HepG2 (cell line): ENCODE measurements around the gene MPV17L2. TPM values are rescaled to one million over a fixed set of nuclear protein-coding genes. Genes with fewer than 3 reads are reported as not detected.

Experiments used
- HNRNPL ChIP-seq: fragments of 200-400 bp; formaldehyde crosslinking; IDR thresholded peaks from 2 replicates; pipeline ENCODE4 v1.6.1; 2017; ENCODE audit warnings: mild to moderate bottlenecking, low read depth, low read length
- PRPF4 ChIP-seq: fragments of 200-400 bp; formaldehyde crosslinking; IDR thresholded peaks from 2 replicates; pipeline ENCODE4 v1.6.1; 2016; ENCODE audit warnings: low read length, low read depth; ENCODE audit not compliant: poor library complexity, severe bottlenecking
- ZNF292 ChIP-seq: sonication (generic); formaldehyde crosslinking; IDR thresholded peaks from 2 replicates; pipeline ENCODE4 v1.8.1; 2022; ENCODE audit warnings: mild to moderate bottlenecking, low read depth, missing genetic modification reagents, borderline replicate concordance
- ZNF572 ChIP-seq: sonication (generic); formaldehyde crosslinking; IDR thresholded peaks from 2 replicates; pipeline ENCODE4 v1.5.1; 2020; ENCODE audit warnings: mild to moderate bottlenecking, missing genetic modification reagents
- ZNF790 ChIP-seq: sonication (generic); formaldehyde crosslinking; IDR thresholded peaks from 2 replicates; pipeline ENCODE4 v1.8.0; 2022; ENCODE audit warnings: missing genetic modification reagents, mild to moderate bottlenecking, borderline replicate concordance
- polyA plus RNA-seq, 8 experiments: library from polyadenylated mRNA; depleted of rRNA in 3 of 8; stranded (reverse) in 7 of 8; unstranded in 1 of 8; fragments of >200 nt; fragmentation: Illumina TruSeq in 4 of 8; extraction: Trizol in 4 of 8; gene quantifications; 2 replicates each; pipeline versions ENCODE4 v1.2.1 to v1.2.3, GENCODE V29; 2011 to 2016; ENCODE audit warnings: low read depth in 4 of 8, missing spikeins in 1 of 8, mixed read lengths in 1 of 8; ENCODE audit not compliant: insufficient read depth in 1 of 8
- total RNA-seq, 5 experiments: library from RNA; depleted of rRNA; stranded (reverse); fragments of >200 nt; fragmentation: Illumina TruSeq; extraction: Trizol; gene quantifications; 2 replicates each; pipeline ENCODE4 v1.2.3, GENCODE V29; 2016; ENCODE audit warnings: low read depth in 1 of 5
- TF ChIP-seq, protein P1 (sequence below): sonication (generic); formaldehyde crosslinking; IDR thresholded peaks from 2 replicates; pipeline ENCODE4 v1.9.0; 2021; ENCODE audit warnings: missing genetic modification reagents, borderline replicate concordance
- TF ChIP-seq, protein P2 (sequence below): sonication (generic); formaldehyde crosslinking; conservative IDR thresholded peaks from 2 replicates; pipeline ENCODE4 v1.8.0; 2022; ENCODE audit warnings: low read depth, missing genetic modification reagents
- TF ChIP-seq, protein P3 (sequence below): sonication (generic); formaldehyde crosslinking; IDR thresholded peaks from 2 replicates; pipeline ENCODE4 v1.4.0; 2020; ENCODE audit warnings: missing genetic modification reagents, borderline replicate concordance
- TF ChIP-seq, protein P4 (sequence below): IDR thresholded peaks from 2 replicates; pipeline ENCODE4 v1.6.1; 2016; ENCODE audit warnings: missing genetic modification reagents, missing compliant biosample characterization
- TF ChIP-seq, protein P5 (sequence below): sonication (generic); formaldehyde crosslinking; IDR thresholded peaks from 2 replicates; pipeline ENCODE4 v1.9.0; 2021; ENCODE audit warnings: missing genetic modification reagents, borderline replicate concordance
- TF ChIP-seq, protein P6 (sequence below): sonication (generic); formaldehyde crosslinking; conservative IDR thresholded peaks from 2 replicates; pipeline ENCODE4 v1.8.0; 2022; ENCODE audit warnings: mild to moderate bottlenecking, moderate library complexity, missing genetic modification reagents
- TF ChIP-seq, protein P7 (sequence below): sonication (generic); formaldehyde crosslinking; IDR thresholded peaks from 2 replicates; pipeline ENCODE4 v1.5.1; 2020; ENCODE audit warnings: missing genetic modification reagents, mild to moderate bottlenecking, borderline replicate concordance
- TF ChIP-seq, protein P8 (sequence below): sonication (generic); formaldehyde crosslinking; IDR thresholded peaks from 2 replicates; pipeline ENCODE4 v1.8.1; 2023; ENCODE audit warnings: mild to moderate bottlenecking, missing genetic modification reagents, borderline replicate concordance

Gene MPV17L2
- total and polyA plus RNA-seq, 2 of the 13 experiments (the other 11 are each of a cell fraction or from before 2014, with no cell fraction given) = 13.6 to 16.7 TPM

DNA sequence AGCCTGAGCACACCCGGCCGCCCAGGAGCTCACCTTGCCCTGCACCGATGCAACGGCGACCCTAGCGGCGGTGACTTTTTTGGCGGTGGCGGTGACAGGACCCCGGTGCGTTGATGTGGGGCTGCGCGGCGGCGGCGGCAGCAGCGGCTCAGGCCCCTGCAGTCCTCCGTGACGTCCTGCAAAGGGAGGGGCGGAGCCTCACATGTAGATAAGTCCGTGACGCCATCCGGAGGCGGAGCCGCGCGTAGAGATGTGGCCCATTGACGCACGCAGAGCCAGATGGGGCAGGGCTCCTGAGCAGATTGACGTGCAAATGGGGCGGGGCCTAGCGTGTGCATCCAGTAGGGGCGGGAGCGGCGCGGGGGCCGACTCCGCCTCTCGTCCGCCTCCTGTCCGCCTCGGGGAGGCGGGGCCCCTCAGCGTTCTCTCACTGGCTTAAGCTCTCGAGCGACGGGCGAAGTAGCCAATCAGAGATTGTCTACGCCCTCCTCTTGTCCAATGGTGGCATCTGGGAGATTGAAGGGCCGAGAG is 10.9 kb downstream of the MPV17L2 start, which contains the start of gene RAB3A (continued):
- TF ChIP-seq, protein P1, sequence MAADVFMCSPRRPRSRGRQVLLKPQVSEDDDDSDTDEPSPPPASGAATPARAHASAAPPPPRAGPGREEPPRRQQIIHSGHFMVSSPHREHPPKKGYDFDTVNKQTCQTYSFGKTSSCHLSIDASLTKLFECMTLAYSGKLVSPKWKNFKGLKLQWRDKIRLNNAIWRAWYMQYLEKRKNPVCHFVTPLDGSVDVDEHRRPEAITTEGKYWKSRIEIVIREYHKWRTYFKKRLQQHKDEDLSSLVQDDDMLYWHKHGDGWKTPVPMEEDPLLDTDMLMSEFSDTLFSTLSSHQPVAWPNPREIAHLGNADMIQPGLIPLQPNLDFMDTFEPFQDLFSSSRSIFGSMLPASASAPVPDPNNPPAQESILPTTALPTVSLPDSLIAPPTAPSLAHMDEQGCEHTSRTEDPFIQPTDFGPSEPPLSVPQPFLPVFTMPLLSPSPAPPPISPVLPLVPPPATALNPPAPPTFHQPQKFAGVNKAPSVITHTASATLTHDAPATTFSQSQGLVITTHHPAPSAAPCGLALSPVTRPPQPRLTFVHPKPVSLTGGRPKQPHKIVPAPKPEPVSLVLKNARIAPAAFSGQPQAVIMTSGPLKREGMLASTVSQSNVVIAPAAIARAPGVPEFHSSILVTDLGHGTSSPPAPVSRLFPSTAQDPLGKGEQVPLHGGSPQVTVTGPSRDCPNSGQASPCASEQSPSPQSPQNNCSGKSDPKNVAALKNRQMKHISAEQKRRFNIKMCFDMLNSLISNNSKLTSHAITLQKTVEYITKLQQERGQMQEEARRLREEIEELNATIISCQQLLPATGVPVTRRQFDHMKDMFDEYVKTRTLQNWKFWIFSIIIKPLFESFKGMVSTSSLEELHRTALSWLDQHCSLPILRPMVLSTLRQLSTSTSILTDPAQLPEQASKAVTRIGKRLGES = no peak
- TF ChIP-seq ZNF790 (CRISPR knock-in tag) = no peak
- TF ChIP-seq, protein P2, sequence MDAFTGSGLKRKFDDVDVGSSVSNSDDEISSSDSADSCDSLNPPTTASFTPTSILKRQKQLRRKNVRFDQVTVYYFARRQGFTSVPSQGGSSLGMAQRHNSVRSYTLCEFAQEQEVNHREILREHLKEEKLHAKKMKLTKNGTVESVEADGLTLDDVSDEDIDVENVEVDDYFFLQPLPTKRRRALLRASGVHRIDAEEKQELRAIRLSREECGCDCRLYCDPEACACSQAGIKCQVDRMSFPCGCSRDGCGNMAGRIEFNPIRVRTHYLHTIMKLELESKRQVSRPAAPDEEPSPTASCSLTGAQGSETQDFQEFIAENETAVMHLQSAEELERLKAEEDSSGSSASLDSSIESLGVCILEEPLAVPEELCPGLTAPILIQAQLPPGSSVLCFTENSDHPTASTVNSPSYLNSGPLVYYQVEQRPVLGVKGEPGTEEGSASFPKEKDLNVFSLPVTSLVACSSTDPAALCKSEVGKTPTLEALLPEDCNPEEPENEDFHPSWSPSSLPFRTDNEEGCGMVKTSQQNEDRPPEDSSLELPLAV (CRISPR knock-in tag) = no peak
- TF ChIP-seq, protein P3, sequence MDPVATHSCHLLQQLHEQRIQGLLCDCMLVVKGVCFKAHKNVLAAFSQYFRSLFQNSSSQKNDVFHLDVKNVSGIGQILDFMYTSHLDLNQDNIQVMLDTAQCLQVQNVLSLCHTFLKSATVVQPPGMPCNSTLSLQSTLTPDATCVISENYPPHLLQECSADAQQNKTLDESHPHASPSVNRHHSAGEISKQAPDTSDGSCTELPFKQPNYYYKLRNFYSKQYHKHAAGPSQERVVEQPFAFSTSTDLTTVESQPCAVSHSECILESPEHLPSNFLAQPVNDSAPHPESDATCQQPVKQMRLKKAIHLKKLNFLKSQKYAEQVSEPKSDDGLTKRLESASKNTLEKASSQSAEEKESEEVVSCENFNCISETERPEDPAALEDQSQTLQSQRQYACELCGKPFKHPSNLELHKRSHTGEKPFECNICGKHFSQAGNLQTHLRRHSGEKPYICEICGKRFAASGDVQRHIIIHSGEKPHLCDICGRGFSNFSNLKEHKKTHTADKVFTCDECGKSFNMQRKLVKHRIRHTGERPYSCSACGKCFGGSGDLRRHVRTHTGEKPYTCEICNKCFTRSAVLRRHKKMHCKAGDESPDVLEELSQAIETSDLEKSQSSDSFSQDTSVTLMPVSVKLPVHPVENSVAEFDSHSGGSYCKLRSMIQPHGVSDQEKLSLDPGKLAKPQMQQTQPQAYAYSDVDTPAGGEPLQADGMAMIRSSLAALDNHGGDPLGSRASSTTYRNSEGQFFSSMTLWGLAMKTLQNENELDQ (CRISPR knock-in tag) = no peak
- no peak for TF ChIP-seq ZNF572 (CRISPR knock-in tag)
- TF ChIP-seq, protein P4, sequence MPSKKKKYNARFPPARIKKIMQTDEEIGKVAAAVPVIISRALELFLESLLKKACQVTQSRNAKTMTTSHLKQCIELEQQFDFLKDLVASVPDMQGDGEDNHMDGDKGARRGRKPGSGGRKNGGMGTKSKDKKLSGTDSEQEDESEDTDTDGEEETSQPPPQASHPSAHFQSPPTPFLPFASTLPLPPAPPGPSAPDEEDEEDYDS = peak; percentile 97
- TF ChIP-seq, protein P5, sequence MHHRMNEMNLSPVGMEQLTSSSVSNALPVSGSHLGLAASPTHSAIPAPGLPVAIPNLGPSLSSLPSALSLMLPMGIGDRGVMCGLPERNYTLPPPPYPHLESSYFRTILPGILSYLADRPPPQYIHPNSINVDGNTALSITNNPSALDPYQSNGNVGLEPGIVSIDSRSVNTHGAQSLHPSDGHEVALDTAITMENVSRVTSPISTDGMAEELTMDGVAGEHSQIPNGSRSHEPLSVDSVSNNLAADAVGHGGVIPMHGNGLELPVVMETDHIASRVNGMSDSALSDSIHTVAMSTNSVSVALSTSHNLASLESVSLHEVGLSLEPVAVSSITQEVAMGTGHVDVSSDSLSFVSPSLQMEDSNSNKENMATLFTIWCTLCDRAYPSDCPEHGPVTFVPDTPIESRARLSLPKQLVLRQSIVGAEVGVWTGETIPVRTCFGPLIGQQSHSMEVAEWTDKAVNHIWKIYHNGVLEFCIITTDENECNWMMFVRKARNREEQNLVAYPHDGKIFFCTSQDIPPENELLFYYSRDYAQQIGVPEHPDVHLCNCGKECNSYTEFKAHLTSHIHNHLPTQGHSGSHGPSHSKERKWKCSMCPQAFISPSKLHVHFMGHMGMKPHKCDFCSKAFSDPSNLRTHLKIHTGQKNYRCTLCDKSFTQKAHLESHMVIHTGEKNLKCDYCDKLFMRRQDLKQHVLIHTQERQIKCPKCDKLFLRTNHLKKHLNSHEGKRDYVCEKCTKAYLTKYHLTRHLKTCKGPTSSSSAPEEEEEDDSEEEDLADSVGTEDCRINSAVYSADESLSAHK (CRISPR knock-in tag) = no peak
- TF ChIP-seq, protein P6, sequence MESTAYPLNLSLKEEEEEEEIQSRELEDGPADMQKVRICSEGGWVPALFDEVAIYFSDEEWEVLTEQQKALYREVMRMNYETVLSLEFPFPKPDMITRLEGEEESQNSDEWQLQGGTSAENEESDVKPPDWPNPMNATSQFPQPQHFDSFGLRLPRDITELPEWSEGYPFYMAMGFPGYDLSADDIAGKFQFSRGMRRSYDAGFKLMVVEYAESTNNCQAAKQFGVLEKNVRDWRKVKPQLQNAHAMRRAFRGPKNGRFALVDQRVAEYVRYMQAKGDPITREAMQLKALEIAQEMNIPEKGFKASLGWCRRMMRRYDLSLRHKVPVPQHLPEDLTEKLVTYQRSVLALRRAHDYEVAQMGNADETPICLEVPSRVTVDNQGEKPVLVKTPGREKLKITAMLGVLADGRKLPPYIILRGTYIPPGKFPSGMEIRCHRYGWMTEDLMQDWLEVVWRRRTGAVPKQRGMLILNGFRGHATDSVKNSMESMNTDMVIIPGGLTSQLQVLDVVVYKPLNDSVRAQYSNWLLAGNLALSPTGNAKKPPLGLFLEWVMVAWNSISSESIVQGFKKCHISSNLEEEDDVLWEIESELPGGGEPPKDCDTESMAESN = no peak
- no peak for TF ChIP-seq ZNF292 (CRISPR knock-in tag)
- no peak for TF ChIP-seq PRPF4
- TF ChIP-seq, protein P7, sequence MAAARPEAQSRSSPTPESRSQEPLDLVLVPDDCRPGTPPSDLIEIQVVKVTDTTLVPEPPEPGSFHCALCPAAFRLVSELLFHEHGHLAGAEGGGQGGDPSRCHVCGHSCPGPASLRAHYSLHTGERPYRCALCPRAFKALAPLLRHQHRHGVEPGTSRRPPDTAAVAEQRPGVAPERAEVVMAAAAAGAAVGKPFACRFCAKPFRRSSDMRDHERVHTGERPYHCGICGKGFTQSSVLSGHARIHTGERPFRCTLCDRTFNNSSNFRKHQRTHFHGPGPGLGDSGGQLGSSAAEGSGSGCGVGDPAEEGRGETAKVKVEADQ (CRISPR knock-in tag) = no peak
- no peak for TF ChIP-seq HNRNPL
- TF ChIP-seq, protein P8, sequence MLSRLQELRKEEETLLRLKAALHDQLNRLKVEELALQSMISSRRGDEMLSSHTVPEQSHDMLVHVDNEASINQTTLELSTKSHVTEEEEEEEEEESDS = no peak
